Epithelial cell of esophagus (primary cell): ENCODE results near the gene SLC22A12.

Source experiments
- DNase-seq: peaks from one replicate; pipeline ENCODE4 v3.0.0; 2010; ENCODE audit warnings: low read depth
- H3K4me3 ChIP-seq: 2 replicates; pipeline ENCODE4 v1.5.1; 2011; ENCODE audit warnings: mild to moderate bottlenecking, low read length, control low read depth
- TF ChIP-seq, protein P1 (sequence below): IDR thresholded peaks from 2 replicates; pipeline ENCODE4 v1.5.1; 2011; ENCODE audit warnings: low read depth, mild to moderate bottlenecking, low read length, control low read depth, inconsistent platforms; ENCODE audit not compliant: insufficient read depth; ENCODE audit errors: missing control alignments

SLC22A12 gene

DNA sequence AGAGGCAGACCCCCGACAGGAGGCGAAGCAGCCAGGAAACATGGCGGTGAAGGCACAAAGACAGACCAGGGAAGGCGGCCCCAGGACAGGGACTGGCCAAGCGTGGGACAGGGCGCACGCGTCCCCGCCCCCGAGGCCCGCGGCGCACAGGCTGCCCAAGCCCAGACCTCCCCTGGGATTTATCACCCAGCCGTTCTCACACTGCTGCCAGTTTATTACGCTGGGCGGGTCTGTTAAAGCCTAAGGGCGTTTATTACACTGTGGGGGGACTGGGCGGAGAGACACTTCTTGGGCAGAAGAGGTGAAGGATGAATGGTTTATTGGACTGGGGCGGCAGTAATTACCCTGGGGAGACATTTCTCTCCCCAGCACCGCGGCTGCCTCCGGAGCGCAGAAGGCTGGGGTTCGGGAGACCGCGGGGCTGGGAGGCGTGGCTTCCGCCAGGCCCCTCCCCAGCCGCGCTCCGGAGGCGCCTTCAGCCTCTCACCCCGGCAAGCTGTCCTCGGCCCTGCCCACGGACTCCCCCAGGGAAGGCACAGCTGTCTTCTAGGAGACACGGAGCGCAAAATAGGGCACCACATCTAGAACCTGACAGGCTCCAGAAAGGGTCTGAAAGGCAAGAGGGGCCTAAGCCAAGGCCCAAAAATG lies 47.1 kb downstream of the SLC22A12 start:
- no peak overlapping the region for H3K4me3 ChIP-seq
- TF ChIP-seq, protein P1, sequence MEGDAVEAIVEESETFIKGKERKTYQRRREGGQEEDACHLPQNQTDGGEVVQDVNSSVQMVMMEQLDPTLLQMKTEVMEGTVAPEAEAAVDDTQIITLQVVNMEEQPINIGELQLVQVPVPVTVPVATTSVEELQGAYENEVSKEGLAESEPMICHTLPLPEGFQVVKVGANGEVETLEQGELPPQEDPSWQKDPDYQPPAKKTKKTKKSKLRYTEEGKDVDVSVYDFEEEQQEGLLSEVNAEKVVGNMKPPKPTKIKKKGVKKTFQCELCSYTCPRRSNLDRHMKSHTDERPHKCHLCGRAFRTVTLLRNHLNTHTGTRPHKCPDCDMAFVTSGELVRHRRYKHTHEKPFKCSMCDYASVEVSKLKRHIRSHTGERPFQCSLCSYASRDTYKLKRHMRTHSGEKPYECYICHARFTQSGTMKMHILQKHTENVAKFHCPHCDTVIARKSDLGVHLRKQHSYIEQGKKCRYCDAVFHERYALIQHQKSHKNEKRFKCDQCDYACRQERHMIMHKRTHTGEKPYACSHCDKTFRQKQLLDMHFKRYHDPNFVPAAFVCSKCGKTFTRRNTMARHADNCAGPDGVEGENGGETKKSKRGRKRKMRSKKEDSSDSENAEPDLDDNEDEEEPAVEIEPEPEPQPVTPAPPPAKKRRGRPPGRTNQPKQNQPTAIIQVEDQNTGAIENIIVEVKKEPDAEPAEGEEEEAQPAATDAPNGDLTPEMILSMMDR: no peak
- no peak for DNase-seq

DNA sequence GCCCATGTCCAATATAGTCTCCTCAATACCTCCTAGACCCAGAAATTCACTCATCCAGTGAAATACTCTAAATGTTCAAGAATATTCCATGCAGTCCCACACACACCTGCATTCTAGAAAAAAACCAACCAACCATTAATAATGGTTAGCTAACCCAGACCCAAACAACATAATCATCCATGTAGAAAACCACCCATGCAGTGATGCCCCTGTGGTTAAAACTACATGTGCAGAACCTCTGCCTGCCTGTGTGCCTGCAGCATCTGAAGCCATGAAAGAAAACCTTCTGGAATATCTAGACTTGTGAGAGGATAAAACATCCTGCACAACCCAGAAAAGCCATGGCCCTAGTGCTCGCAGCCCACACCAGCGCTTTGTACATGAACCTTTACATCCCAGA lies 47.8 kb downstream of the SLC22A12 start:
- TF ChIP-seq, protein P1: no peak
- no peak for DNase-seq

DNA sequence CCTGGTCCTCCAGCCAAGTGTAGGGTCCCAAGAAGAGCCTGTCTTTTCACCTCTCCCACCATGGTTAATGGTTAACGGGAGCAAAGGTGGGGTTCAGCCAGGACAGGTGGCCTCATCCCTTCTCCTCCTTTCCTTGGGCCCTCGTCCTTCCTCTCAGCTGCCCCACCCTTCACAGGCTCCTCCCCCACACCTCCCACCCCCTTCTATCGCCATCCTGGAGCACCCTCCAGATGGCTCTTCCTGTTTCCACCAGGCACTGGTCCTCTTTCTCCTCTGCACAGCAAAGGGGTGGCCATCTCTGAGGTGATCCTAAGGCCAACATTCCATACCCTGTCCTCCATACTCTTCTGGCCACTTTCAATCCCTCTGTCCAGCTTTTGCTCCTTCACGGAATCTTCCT lies 48.9 kb downstream of the SLC22A12 start:
- no peak overlapping the region for H3K4me3 ChIP-seq
- no peak for DNase-seq
- TF ChIP-seq, protein P1: no peak

More for the DNA sequence above, 47.8 kb downstream of the SLC22A12 start:
- no peak overlapping the region for H3K4me3 ChIP-seq

DNA sequence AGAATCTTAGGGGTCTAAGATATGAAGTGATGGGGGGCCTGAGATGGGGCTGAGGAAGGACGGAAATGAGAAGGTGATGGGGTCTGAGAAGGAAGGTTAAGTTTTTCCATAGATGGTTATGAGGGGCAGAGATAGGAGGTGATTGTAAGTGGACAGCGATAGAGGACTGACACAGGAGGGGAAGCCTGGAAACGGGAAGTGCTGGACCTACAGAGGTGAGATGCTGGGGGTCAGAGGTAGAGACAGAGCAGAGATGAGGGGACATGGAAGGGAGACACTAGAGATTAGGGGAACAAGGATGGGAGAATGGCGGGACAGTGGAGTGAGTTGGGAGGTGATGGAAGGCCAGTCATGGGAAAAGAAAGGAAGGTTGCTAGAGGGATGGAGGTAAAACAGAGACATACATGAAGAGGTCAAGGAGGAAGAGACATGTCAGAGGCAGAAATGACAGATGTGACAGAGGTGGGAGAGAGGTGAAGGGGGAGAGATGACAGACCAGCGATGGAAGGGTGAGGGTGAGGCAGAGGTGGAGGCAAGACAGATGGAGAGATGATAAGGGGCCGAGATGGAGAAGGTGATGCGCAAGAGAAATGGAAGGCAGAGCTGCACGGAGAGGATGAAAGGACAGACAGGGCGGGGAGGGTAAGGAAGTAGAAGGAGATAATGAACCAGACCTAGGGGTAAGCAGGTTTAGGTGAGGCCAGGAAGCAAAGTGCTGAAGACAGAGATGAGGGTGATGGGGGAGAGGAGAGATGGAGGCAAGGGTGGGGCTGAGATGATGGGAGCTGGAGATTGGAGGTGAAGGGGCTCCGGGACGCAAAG lies 50.8 kb downstream of the SLC22A12 start:
- no peak for DNase-seq
- H3K4me3 ChIP-seq: no peak overlapping the region
- TF ChIP-seq, protein P1: no peak

DNA sequence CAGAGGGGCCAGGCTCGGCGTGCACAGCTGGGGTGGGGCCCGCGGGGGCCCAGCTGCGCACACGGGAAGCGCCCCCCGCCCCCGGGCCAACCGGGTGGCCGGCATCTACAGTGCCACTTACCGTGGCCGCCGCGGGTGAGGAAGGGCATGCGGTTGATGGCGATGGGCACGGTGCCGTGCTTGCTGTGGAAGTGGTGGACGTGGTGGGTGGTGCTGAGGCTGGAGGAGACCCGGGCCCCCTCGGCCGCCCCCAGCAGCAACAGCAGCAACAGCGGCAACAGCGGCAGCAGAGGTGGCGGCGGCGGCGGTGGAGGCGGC lies 51.4 kb downstream of the SLC22A12 start:
- TF ChIP-seq, protein P1: no peak
- H3K4me3 ChIP-seq: no peak overlapping the region
- DNase-seq: no peak

DNA sequence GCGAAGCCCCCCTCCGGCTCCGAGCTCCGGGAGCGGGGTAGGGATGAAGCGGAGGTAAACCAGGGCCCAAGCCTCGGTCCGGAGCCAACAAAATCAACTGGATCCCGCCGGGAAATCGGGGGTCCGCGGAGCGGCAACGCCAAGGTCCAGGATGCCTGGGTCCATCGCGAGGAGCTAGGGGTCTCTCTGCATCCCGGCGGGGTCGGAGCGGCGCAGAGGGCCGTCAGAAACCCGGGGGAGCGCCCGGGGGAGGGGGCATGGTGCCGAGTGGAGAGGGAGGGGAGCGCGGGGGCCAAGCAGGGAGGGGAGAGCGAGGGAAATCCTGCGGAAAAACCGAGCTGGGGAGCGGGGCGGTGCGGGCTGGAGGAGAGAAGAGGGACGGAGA lies 51.8 kb downstream of the SLC22A12 start:
- no peak for DNase-seq
- H3K4me3 ChIP-seq: no peak overlapping the region
- TF ChIP-seq, protein P1: no peak
